IPS DF 4.7 (cell line): Measurements from ENCODE around the gene SLC25A13.

Experiments
- DNase-seq: peaks from one replicate; pipeline ENCODE4 v3.0.0-alpha.2; 2013; ENCODE audit warnings: low spot score; ENCODE audit errors: extremely low read depth

Gene SLC25A13

GRCh38 chr7:96104984-96105383, 216.9 kb downstream of the SLC25A13 start:
- DNase-seq, result no peak

- DNase-seq, result no peak
Measured at GRCh38 chr7:96102096-96102811, 219.6 kb downstream of the SLC25A13 start.

GRCh38 chr7:96100737-96101136, 221.2 kb downstream of the SLC25A13 start:
- no peak for DNase-seq

- no peak for DNase-seq
Measured at GRCh38 chr7:96097835-96098234, 224.1 kb downstream of the SLC25A13 start.

GRCh38 chr7:96093435-96093834, 228.5 kb downstream of the SLC25A13 start:
- no peak for DNase-seq

GRCh38 chr7:96090756-96091155, 231.1 kb downstream of the SLC25A13 start:
- DNase-seq, result no peak

- DNase-seq, result no peak
Measured at GRCh38 chr7:96089511-96089910, 232.4 kb downstream of the SLC25A13 start.

GRCh38 chr7:96088579-96088978, 233.3 kb downstream of the SLC25A13 start:
- DNase-seq, result no peak

GRCh38 chr7:96085953-96086352, 235.9 kb downstream of the SLC25A13 start:
- DNase-seq, result no peak

GRCh38 chr7:96084881-96085553, 236.9 kb downstream of the SLC25A13 start:
- DNase-seq, result no peak

- no peak for DNase-seq
Measured at GRCh38 chr7:96080027-96080426, 241.9 kb downstream of the SLC25A13 start.

GRCh38 chr7:96076350-96076707, 245.6 kb downstream of the SLC25A13 start:
- DNase-seq, result no peak

GRCh38 chr7:96075510-96076349, 246.2 kb downstream of the SLC25A13 start:
- peak; percentile 16 for DNase-seq

- DNase-seq, result no peak
Measured at GRCh38 chr7:96074871-96075270, 247.0 kb downstream of the SLC25A13 start.
